Fibroblast of mammary gland (primary cell): Measurements from ENCODE around the gene BEND7.

Experiments
- DNase-seq: peaks from one replicate; pipeline ENCODE4 v3.0.0-alpha.2; 2010; ENCODE audit warnings: low read depth
- H3K4me3 ChIP-seq: 2 replicates; pipeline ENCODE4 v1.5.1; 2011; ENCODE audit warnings: low read depth, mild to moderate bottlenecking, low read length, moderate library complexity; ENCODE audit not compliant: control insufficient read depth
- CTCF ChIP-seq: conservative IDR thresholded peaks from 2 replicates; pipeline ENCODE4 v1.5.1; 2011; ENCODE audit warnings: low read depth, low read length, inconsistent platforms; ENCODE audit not compliant: control insufficient read depth, insufficient read depth

The BEND7 gene

GRCh38 chr10:13499150-13499549, 29.7 kb downstream of the BEND7 start:
- no peak for DNase-seq
- no peak overlapping the region for H3K4me3 ChIP-seq
- no peak for TF ChIP-seq CTCF

GRCh38 chr10:13496931-13497330, 31.9 kb downstream of the BEND7 start:
- TF ChIP-seq CTCF, result no peak
- no peak overlapping the region for H3K4me3 ChIP-seq
- no peak for DNase-seq

- DNase-seq, result no peak
- no peak for TF ChIP-seq CTCF
- no peak overlapping the region for H3K4me3 ChIP-seq
These were observed 32.6 kb downstream of the BEND7 start for GRCh38 chr10:13496164-13496563.

GRCh38 chr10:13492493-13493180, 36.2 kb downstream of the BEND7 start:
- DNase-seq, result peak; percentile 13
- no peak overlapping the region for H3K4me3 ChIP-seq
- no peak for TF ChIP-seq CTCF

GRCh38 chr10:13491747-13492360, 37.0 kb downstream of the BEND7 start:
- no peak for TF ChIP-seq CTCF
- H3K4me3 ChIP-seq, result no peak overlapping the region
- DNase-seq, result no peak

GRCh38 chr10:13490503-13490902, 38.3 kb downstream of the BEND7 start:
- DNase-seq, result no peak
- no peak for TF ChIP-seq CTCF
- no peak overlapping the region for H3K4me3 ChIP-seq
